ENCODE data around the gene RAPSN. TPM values are rescaled to one million over a fixed set of nuclear protein-coding genes. Genes with fewer than 3 reads are reported as not detected.

The RAPSN gene
- polyA plus RNA-seq, 1 donor (not counting 4 experiments of a cell fraction or from before 2014, with no cell fraction given), result 0.28 TPM

GRCh38 chr11:47480762-47481161, 31.8 kb upstream of the RAPSN start:
- no peak for FAIRE-seq
- H2AFZ ChIP-seq (ENCODE audit: control insufficient read depth, low read length), result no peak overlapping the region
- no peak overlapping the region for H3K27ac ChIP-seq (ENCODE audit: control insufficient read depth, insufficient read depth, low read length)
- no peaks in the 10 kb centered on the region for H3K9me3 ChIP-seq (ENCODE audit: control insufficient read depth, low read depth, low read length)
- no peaks in the 10 kb centered on the region for H3K27me3 ChIP-seq (ENCODE audit: control insufficient read depth, extremely low read depth, insufficient read depth, low read length)
- dilution Hi-C loops (cut with MboI; ENCODE audit: extremely low pct_ligation_motif_present, low sequenced_read_pairs), result no loop called here
- peaks cover 6% of the 10 kb centered on the region for H4K20me1 ChIP-seq (ENCODE audit: control insufficient read depth, extremely low read depth, insufficient read depth, low read length)
- no peak overlapping the region for H3K4me2 ChIP-seq (ENCODE audit: control insufficient read depth, extremely low read depth, insufficient read depth, low read depth, low read length)
- no peak overlapping the region for H3K4me3 ChIP-seq (ENCODE audit: control insufficient read depth in 2 of 3, extremely low read depth in 1 of 3, insufficient read depth in 2 of 3, low read depth in 1 of 3, low read length in 3 of 3)
- no peak for DNase-seq (ENCODE audit: low read depth, low spot score)
- no peak overlapping the region for H3K9ac ChIP-seq (ENCODE audit: control insufficient read depth, extremely low read depth, insufficient read depth, low read length)
- peaks cover 25% of the 10 kb centered on the region for H3K4me1 ChIP-seq (ENCODE audit: control insufficient read depth, extremely low read depth, insufficient read depth, low read length)
- H3K79me2 ChIP-seq (ENCODE audit: control insufficient read depth, insufficient read depth, low read length), result peaks cover 11% of the 10 kb centered on the region
- TF ChIP-seq EZH2 (IDR thresholded peaks at IDR 0.05; ENCODE audit: low read length) (no peak), CTCF (optimal IDR thresholded peaks at IDR 0.05 in 1 of 3, IDR thresholded peaks at IDR 0.05 in 1 of 3, conservative IDR thresholded peaks at IDR 0.05 in 1 of 3; ENCODE audit: extremely low read depth in 1 of 3, insufficient read depth in 2 of 3, low read length in 3 of 3) (no peak)
- H3K9me1 ChIP-seq (ENCODE audit: control insufficient read depth, extremely low read depth, insufficient read depth, low read length), result peaks cover 2% of the 10 kb centered on the region
- peaks cover 34 to 36% of the 10 kb centered on the region in 2 experiments for H3K36me3 ChIP-seq (ENCODE audit: control insufficient read depth in 2 of 2, extremely low read depth in 1 of 2, insufficient read depth in 2 of 2, low read length in 2 of 2)

GRCh38 chr11:47478651-47479329, 29.9 kb upstream of the RAPSN start:
- Histone ChIP-seq H3K4me2 (ENCODE audit: control insufficient read depth, extremely low read depth, insufficient read depth, low read depth, low read length) (no peak overlapping the region), H3K4me3 (ENCODE audit: control insufficient read depth in 2 of 3, extremely low read depth in 1 of 3, insufficient read depth in 2 of 3, low read depth in 1 of 3, low read length in 3 of 3) (no peak overlapping the region), H3K79me2 (ENCODE audit: control insufficient read depth, insufficient read depth, low read length) (peaks cover 23% of the 10 kb centered on the region), H3K9me1 (ENCODE audit: control insufficient read depth, extremely low read depth, insufficient read depth, low read length) (peaks cover 2% of the 10 kb centered on the region), H2AFZ (ENCODE audit: control insufficient read depth, low read length) (no peak overlapping the region), H3K36me3 (ENCODE audit: control insufficient read depth in 2 of 2, extremely low read depth in 1 of 2, insufficient read depth in 2 of 2, low read length in 2 of 2) (peaks cover 43 to 46% of the 10 kb centered on the region in 2 experiments), H4K20me1 (ENCODE audit: control insufficient read depth, extremely low read depth, insufficient read depth, low read length) (peaks cover 9% of the 10 kb centered on the region), H3K27me3 (ENCODE audit: control insufficient read depth, extremely low read depth, insufficient read depth, low read length) (no peaks in the 10 kb centered on the region), H3K9me3 (ENCODE audit: control insufficient read depth, low read depth, low read length) (no peaks in the 10 kb centered on the region), H3K9ac (ENCODE audit: control insufficient read depth, extremely low read depth, insufficient read depth, low read length) (no peak overlapping the region), H3K4me1 (ENCODE audit: control insufficient read depth, extremely low read depth, insufficient read depth, low read length) (peaks cover 25% of the 10 kb centered on the region), H3K27ac (ENCODE audit: control insufficient read depth, insufficient read depth, low read length) (no peak overlapping the region)
- DNase-seq (ENCODE audit: low read depth, low spot score), result no peak
- FAIRE-seq, result no peak
- TF ChIP-seq EZH2 (IDR thresholded peaks at IDR 0.05; ENCODE audit: low read length) (no peak), CTCF (optimal IDR thresholded peaks at IDR 0.05 in 1 of 3, IDR thresholded peaks at IDR 0.05 in 1 of 3, conservative IDR thresholded peaks at IDR 0.05 in 1 of 3; ENCODE audit: extremely low read depth in 1 of 3, insufficient read depth in 2 of 3, low read length in 3 of 3) (no peak)
- dilution Hi-C loops (cut with MboI; ENCODE audit: extremely low pct_ligation_motif_present, low sequenced_read_pairs), result no loop called here

Measured in keratinocyte (primary cell).